GM21737 (cell line): Measurements from ENCODE around the gene PNKP.

Source experiments
- ATAC-seq: cut with Tn5 transposase; IDR thresholded peaks from one replicate; pipeline ENCODE4 v1.9.1; 2021; ENCODE audit warnings: mild to moderate bottlenecking, moderate library complexity; ENCODE audit not compliant: unreplicated experiment

The PNKP gene

GRCh38 chr19:49847731-49848696 is 19.4 kb downstream of the PNKP start:
- no peak for ATAC-seq

GRCh38 chr19:49846408-49846807 is 21.0 kb downstream of the PNKP start:
- no peak for ATAC-seq

- ATAC-seq, result no peak
Observed at GRCh38 chr19:49845414-49845813, 22.0 kb downstream of the PNKP start.

GRCh38 chr19:49844138-49845095 is 23.0 kb downstream of the PNKP start:
- ATAC-seq, result no peak

- ATAC-seq, result no peak
Observed at GRCh38 chr19:49843265-49843664, 24.1 kb downstream of the PNKP start.

GRCh38 chr19:49840736-49841249 is 26.6 kb downstream of the PNKP start:
- no peak for ATAC-seq

GRCh38 chr19:49840321-49840720 is 27.1 kb downstream of the PNKP start:
- ATAC-seq, result no peak

GRCh38 chr19:49839713-49840112 is 27.7 kb downstream of the PNKP start:
- ATAC-seq, result no peak

- ATAC-seq, result no peak
Observed at GRCh38 chr19:49838885-49839588, 28.3 kb downstream of the PNKP start.

- ATAC-seq, result no peak
Observed at GRCh38 chr19:49837425-49837824, 30.0 kb downstream of the PNKP start.

- ATAC-seq, result no peak
Observed at GRCh38 chr19:49837009-49837310, 30.4 kb downstream of the PNKP start.

- no peak for ATAC-seq
Observed at GRCh38 chr19:49836176-49837008, 31.0 kb downstream of the PNKP start.

GRCh38 chr19:49835562-49835961 is 31.8 kb downstream of the PNKP start:
- no peak for ATAC-seq

GRCh38 chr19:49833599-49833998 is 33.8 kb downstream of the PNKP start:
- no peak for ATAC-seq

GRCh38 chr19:49832556-49832955 is 34.8 kb downstream of the PNKP start:
- ATAC-seq, result no peak

GRCh38 chr19:49831592-49831991 is 35.8 kb downstream of the PNKP start:
- no peak for ATAC-seq

GRCh38 chr19:49830766-49831165 is 36.6 kb downstream of the PNKP start:
- ATAC-seq, result no peak

GRCh38 chr19:49829721-49830120 is 37.7 kb downstream of the PNKP start:
- ATAC-seq, result no peak

GRCh38 chr19:49829200-49829599 is 38.2 kb downstream of the PNKP start:
- no peak for ATAC-seq

GRCh38 chr19:49827034-49827433 is 40.3 kb downstream of the PNKP start:
- no peak for ATAC-seq
